IMR-90 (cell line): ENCODE data around the gene RHBDD1. TPM values are rescaled to one million over a fixed set of nuclear protein-coding genes. Genes with fewer than 3 reads are reported as not detected.

Source experiments
- ATAC-seq: fragments of 200-7000 bp; cut with Tn5 transposase; 2 replicates; pipeline ENCODE4 v1.9.1; 2020; ENCODE audit warnings: low read depth, mild to moderate bottlenecking, moderate library complexity
- BruUV-seq: library from RNA; stranded (reverse); fragments of 400-500 nt; replicated peaks from 2 replicates; lab custom pipeline; 2021; lab: Mats Ljungman, UMichigan
- CTCF ChIA-PET: fragments of 300-600 bp; formaldehyde crosslinking; extraction: SDS; loops from one replicate; lab custom pipeline; 2021; ENCODE audit warnings: antibody characterized with exemption; lab: Yijun Ruan, JAX
- POLR2A ChIA-PET: fragments of 300-600 bp; sonication (Branson Sonifier 250); formaldehyde crosslinking; loops from one replicate; lab custom pipeline; 2022; ENCODE audit warnings: antibody characterized with exemption; ENCODE audit not compliant: unreplicated experiment; lab: Charles Lee
- DNase-seq: peaks from one replicate; pipeline ENCODE4 v3.0.0; 2013
- H2AFZ ChIP-seq: replicated peaks from 2 replicates; pipeline ENCODE3; 2013; ENCODE audit warnings: low read length, mild to moderate bottlenecking; ENCODE audit not compliant: poor library complexity
- H2AK5ac ChIP-seq: 2 replicates; pipeline ENCODE4 v1.6.1; 2013; ENCODE audit warnings: low read depth, low read length, inconsistent platforms
- H2AK9ac ChIP-seq: replicated peaks from 2 replicates; pipeline ENCODE3; 2013; ENCODE audit warnings: mild to moderate bottlenecking, low read depth, low read length, moderate library complexity; ENCODE audit not compliant: poor library complexity
- H2BK120ac ChIP-seq: 2 replicates; pipeline ENCODE4 v1.6.1; 2013; ENCODE audit warnings: low read depth, low read length, inconsistent platforms
- H2BK15ac ChIP-seq: 3 replicates; pipeline ENCODE4 v1.6.1; 2013; ENCODE audit warnings: low read depth, low read length, inconsistent platforms
- H2BK20ac ChIP-seq: 2 replicates; pipeline ENCODE4 v1.6.1; 2013; ENCODE audit warnings: low read depth, mild to moderate bottlenecking, inconsistent platforms, low read length, moderate library complexity
- H2BK5ac ChIP-seq: 2 replicates; pipeline ENCODE4 v1.6.1; 2013; ENCODE audit warnings: mild to moderate bottlenecking, low read depth, low read length, inconsistent platforms; ENCODE audit not compliant: poor library complexity, severe bottlenecking
- H3K14ac ChIP-seq: replicated peaks from 2 replicates; pipeline ENCODE4 v1.6.1; 2013; ENCODE audit warnings: low read depth, low read length, inconsistent platforms
- H3K18ac ChIP-seq: 2 replicates; pipeline ENCODE4 v1.6.1; 2013; ENCODE audit warnings: low read depth, low read length, control low read depth
- H3K23ac ChIP-seq: 2 replicates; pipeline ENCODE4 v1.6.1; 2013; ENCODE audit warnings: low read depth, low read length, inconsistent platforms
- H3K27ac ChIP-seq: 2 replicates; pipeline ENCODE4 v1.5.1; 2013; ENCODE audit warnings: mild to moderate bottlenecking, control low read depth, low read length; ENCODE audit not compliant: insufficient read depth
- H3K27me3 ChIP-seq: 2 replicates; pipeline ENCODE4 v1.6.1; 2013; ENCODE audit warnings: low read length; ENCODE audit not compliant: control insufficient read depth, insufficient read depth
- H3K36me3 ChIP-seq: 2 replicates; pipeline ENCODE4 v1.6.1; 2013; ENCODE audit warnings: low read length, mixed read lengths; ENCODE audit not compliant: control insufficient read depth, insufficient read depth
- H3K4ac ChIP-seq: 2 replicates; pipeline ENCODE4 v1.6.1; 2013; ENCODE audit warnings: low read depth, low read length, inconsistent platforms
- H3K4me1 ChIP-seq: 2 replicates; pipeline ENCODE4 v1.6.1; 2013; ENCODE audit warnings: low read length, mixed read lengths; ENCODE audit not compliant: control insufficient read depth, insufficient read depth
- H3K4me2 ChIP-seq: 2 replicates; pipeline ENCODE4 v1.6.1; 2013; ENCODE audit warnings: low read depth, mild to moderate bottlenecking, control low read depth, low read length, moderate library complexity
- H3K4me3 ChIP-seq: 2 replicates; pipeline ENCODE4 v1.5.1; 2013; ENCODE audit warnings: low read depth, mild to moderate bottlenecking, control low read depth, low read length, moderate library complexity; ENCODE audit not compliant: insufficient read depth
- H3K56ac ChIP-seq: 2 replicates; pipeline ENCODE4 v1.6.1; 2013; ENCODE audit warnings: low read length, inconsistent platforms; ENCODE audit not compliant: insufficient read depth; ENCODE audit errors: extremely low read depth
- H3K79me1 ChIP-seq, 2 experiments: 2 replicates each; pipeline ENCODE4 v1.6.1; 2013; ENCODE audit warnings: low read length in 2 of 2, inconsistent platforms in 1 of 2, low read depth in 1 of 2
- H3K9ac ChIP-seq: 2 replicates; pipeline ENCODE4 v1.6.1; 2013; ENCODE audit warnings: low read depth, low read length, control low read depth
- H3K9me1 ChIP-seq: 2 replicates; pipeline ENCODE4 v1.6.1; 2013; ENCODE audit warnings: low read length, inconsistent platforms; ENCODE audit not compliant: insufficient read depth
- H3K9me3 ChIP-seq: 2 replicates; pipeline ENCODE4 v1.6.1; 2013; ENCODE audit warnings: low read length; ENCODE audit not compliant: control insufficient read depth, insufficient read depth
- H4K20me1 ChIP-seq: 2 replicates; pipeline ENCODE4 v1.6.1; 2013; ENCODE audit warnings: low read length, inconsistent platforms; ENCODE audit not compliant: insufficient read depth
- H4K5ac ChIP-seq: 2 replicates; pipeline ENCODE4 v1.6.1; 2013; ENCODE audit warnings: mild to moderate bottlenecking, low read depth, low read length, control low read depth
- H4K8ac ChIP-seq, 2 experiments: 2 replicates each; pipeline ENCODE4 v1.6.1; 2013; ENCODE audit warnings: low read depth in 2 of 2, low read length in 2 of 2, control low read depth in 1 of 2, inconsistent platforms in 1 of 2
- H4K91ac ChIP-seq: 2 replicates; pipeline ENCODE4 v1.6.1; 2013; ENCODE audit warnings: low read depth, low read length, inconsistent platforms; ENCODE audit not compliant: insufficient read depth
- BHLHE40 ChIP-seq: fragments of 150-350 bp; IDR thresholded peaks from 2 replicates; pipeline ENCODE4 v1.6.1; 2016; ENCODE audit warnings: mild to moderate bottlenecking, low read depth, low read length
- CEBPB ChIP-seq: IDR thresholded peaks from 2 replicates; pipeline ENCODE4 v1.6.1; 2012; ENCODE audit warnings: low read depth, low read length, improper control_type of control experiment
- CHD1 ChIP-seq: IDR thresholded peaks from 2 replicates; pipeline ENCODE4 v1.6.1; 2012; ENCODE audit warnings: low read depth, low read length, improper control_type of control experiment
- ELK1 ChIP-seq: fragments of 150-350 bp; IDR thresholded peaks from 2 replicates; pipeline ENCODE4 v1.6.1; 2016; ENCODE audit warnings: low read depth, mild to moderate bottlenecking, low read length, moderate library complexity, borderline replicate concordance
- FOS ChIP-seq: fragments of 150-350 bp; IDR thresholded peaks from 2 replicates; pipeline ENCODE4 v1.6.1; 2016; ENCODE audit warnings: low read depth, low read length
- MAFK ChIP-seq: IDR thresholded peaks from 2 replicates; pipeline ENCODE4 v1.6.1; 2012; ENCODE audit warnings: low read depth, low read length, improper control_type of control experiment
- MAZ ChIP-seq: IDR thresholded peaks from 2 replicates; pipeline ENCODE4 v1.6.1; 2012; ENCODE audit warnings: low read depth, mild to moderate bottlenecking, low read length, improper control_type of control experiment, moderate library complexity, borderline replicate concordance
- MXI1 ChIP-seq: IDR thresholded peaks from 2 replicates; pipeline ENCODE4 v1.6.1; 2012; ENCODE audit warnings: low read depth, mild to moderate bottlenecking, low read length, moderate library complexity, borderline replicate concordance
- NFE2L2 ChIP-seq: fragments of 150-350 bp; IDR thresholded peaks from 2 replicates; pipeline ENCODE4 v1.6.1; 2016; ENCODE audit warnings: low read depth, mild to moderate bottlenecking, low read length
- POLR2A ChIP-seq: IDR thresholded peaks from 2 replicates; pipeline ENCODE4 v1.6.1; 2012; ENCODE audit warnings: mild to moderate bottlenecking, low read depth, low read length
- RAD21 ChIP-seq: IDR thresholded peaks from 2 replicates; pipeline ENCODE4 v1.6.1; 2012; ENCODE audit warnings: low read length, improper control_type of control experiment
- RCOR1 ChIP-seq: IDR thresholded peaks from 2 replicates; pipeline ENCODE4 v1.6.1; 2012; ENCODE audit warnings: mild to moderate bottlenecking, low read length, improper control_type of control experiment; ENCODE audit not compliant: insufficient replicate concordance
- RFX5 ChIP-seq: IDR thresholded peaks from 2 replicates; pipeline ENCODE4 v1.8.0; 2012; ENCODE audit warnings: low read depth, mild to moderate bottlenecking, low read length, moderate library complexity
- WGBS, 2 experiments: methylation state at CpG; one replicate each; pipeline versions ENCODE4 v1.1.5 to v1.1.7; 2013; ENCODE audit warnings: missing lambda C conversion rate in 2 of 2; ENCODE audit not compliant: insufficient read length in 1 of 2; ENCODE audit errors: extremely low coverage in 2 of 2; 5-methylcytosine and 5-hydroxymethylcytosine counted together
- dilution Hi-C: fragments of 300-500 bp; cut with HindIII; formaldehyde crosslinking; loops from one replicate; pipeline ENCODE4 v1.14.3; 2018; ENCODE audit warnings: low sequenced_read_pairs; ENCODE audit not compliant: unreplicated experiment
- in situ Hi-C: fragments of 300-500 bp; cut with MboI; formaldehyde crosslinking; loops from 3 replicates; pipeline ENCODE4 v1.14.3; 2019; ENCODE audit warnings: low sequenced_read_pairs, inconsistent platforms, mixed read lengths
- intact Hi-C: fragments of 100-400 bp; cut with micrococcal nuclease; formaldehyde crosslinking; loops from 2 replicates; pipeline ENCODE4 v1.10.0; 2022
- polyA plus RNA-seq, 3 experiments: library from polyadenylated mRNA; depleted of rRNA; stranded (reverse); fragments of >200 nt; gene quantifications; 2 replicates each; pipeline ENCODE4 v1.2.3, GENCODE V29; 2012; ENCODE audit warnings: low replicate concordance in 1 of 3
- total RNA-seq: library from RNA; depleted of rRNA; stranded (reverse); fragments of >200 nt; gene quantifications from 2 replicates; pipeline ENCODE4 v1.2.3, GENCODE V29; 2012
- TF ChIP-seq, protein P1 (sequence below): fragments of 150-350 bp; IDR thresholded peaks from 2 replicates; pipeline ENCODE4 v1.6.1; 2017; ENCODE audit warnings: mild to moderate bottlenecking, antibody characterized with exemption, low read length, low read depth
- TF ChIP-seq, protein P2 (sequence below): conservative IDR thresholded peaks from 2 replicates; pipeline ENCODE4 v1.5.1; 2012; ENCODE audit warnings: mild to moderate bottlenecking, low read depth, low read length, improper control_type of control experiment

RHBDD1 gene
- total and polyA plus RNA-seq, 2 of the 4 experiments (the other 2 are of a cell fraction), result 9.7 to 14.0 TPM

- Histone ChIP-seq H4K8ac (no peak overlapping the region; a peak in 1 of 4 replicates), H2BK20ac (no peak overlapping the region), H3K56ac (no peak overlapping the region), H4K91ac (no peak overlapping the region), H2AK5ac (no peak overlapping the region), H3K14ac (0 out of 2 replicates have a peak overlapping the region, but pooled peaks have one; percentile 32), H3K9me3 (no peaks in the 10 kb centered on the region), H3K27ac (no peak overlapping the region), H3K18ac (no peak overlapping the region), H3K79me1 (peaks cover 0 to 3% of the 10 kb centered on the region in 2 experiments; a peak in 1 of 4 replicates), H3K23ac (no peak overlapping the region), H2BK120ac (no peak overlapping the region), H2BK15ac (no peak overlapping the region), H3K27me3 (no peaks in the 10 kb centered on the region), H4K20me1 (no peaks in the 10 kb centered on the region), H2AK9ac (no peak overlapping the region), H3K9me1 (no peaks in the 10 kb centered on the region; the same call in 1 of the 2 replicates), H4K5ac (no peak overlapping the region), H3K36me3 (no peaks in the 10 kb centered on the region), H3K4me1 (no peaks in the 10 kb centered on the region), H3K4me3 (no peak overlapping the region), H2BK5ac (no peak overlapping the region), H3K4me2 (no peak overlapping the region), H2AFZ (no peak overlapping the region), H3K4ac (no peak overlapping the region), H3K9ac (no peak overlapping the region)
- BruUV-seq, result no TSS peak
- in situ Hi-C loops, result no loop called here
- dilution Hi-C loops, result no loop called here
- WGBS, 2 experiments, result no CpG with 5 or more reads among the region's 2 CpGs
- DNase-seq (no peak), ATAC-seq (no peak)
- intact Hi-C loops, result no loop called here
- TF ChIP-seq POLR2A (no peak), RFX5 (no peak), CHD1 (no peak), MAZ (no peak), ELK1 (no peak), NFE2L2 (no peak), BHLHE40 (no peak), RAD21 (no peak), CEBPB (no peak), FOS (no peak), MAFK (no peak), MXI1 (no peak), RCOR1 (no peak)
- TF ChIP-seq, protein P1, sequence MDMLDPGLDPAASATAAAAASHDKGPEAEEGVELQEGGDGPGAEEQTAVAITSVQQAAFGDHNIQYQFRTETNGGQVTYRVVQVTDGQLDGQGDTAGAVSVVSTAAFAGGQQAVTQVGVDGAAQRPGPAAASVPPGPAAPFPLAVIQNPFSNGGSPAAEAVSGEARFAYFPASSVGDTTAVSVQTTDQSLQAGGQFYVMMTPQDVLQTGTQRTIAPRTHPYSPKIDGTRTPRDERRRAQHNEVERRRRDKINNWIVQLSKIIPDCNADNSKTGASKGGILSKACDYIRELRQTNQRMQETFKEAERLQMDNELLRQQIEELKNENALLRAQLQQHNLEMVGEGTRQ, result no peak
- TF ChIP-seq, protein P2, sequence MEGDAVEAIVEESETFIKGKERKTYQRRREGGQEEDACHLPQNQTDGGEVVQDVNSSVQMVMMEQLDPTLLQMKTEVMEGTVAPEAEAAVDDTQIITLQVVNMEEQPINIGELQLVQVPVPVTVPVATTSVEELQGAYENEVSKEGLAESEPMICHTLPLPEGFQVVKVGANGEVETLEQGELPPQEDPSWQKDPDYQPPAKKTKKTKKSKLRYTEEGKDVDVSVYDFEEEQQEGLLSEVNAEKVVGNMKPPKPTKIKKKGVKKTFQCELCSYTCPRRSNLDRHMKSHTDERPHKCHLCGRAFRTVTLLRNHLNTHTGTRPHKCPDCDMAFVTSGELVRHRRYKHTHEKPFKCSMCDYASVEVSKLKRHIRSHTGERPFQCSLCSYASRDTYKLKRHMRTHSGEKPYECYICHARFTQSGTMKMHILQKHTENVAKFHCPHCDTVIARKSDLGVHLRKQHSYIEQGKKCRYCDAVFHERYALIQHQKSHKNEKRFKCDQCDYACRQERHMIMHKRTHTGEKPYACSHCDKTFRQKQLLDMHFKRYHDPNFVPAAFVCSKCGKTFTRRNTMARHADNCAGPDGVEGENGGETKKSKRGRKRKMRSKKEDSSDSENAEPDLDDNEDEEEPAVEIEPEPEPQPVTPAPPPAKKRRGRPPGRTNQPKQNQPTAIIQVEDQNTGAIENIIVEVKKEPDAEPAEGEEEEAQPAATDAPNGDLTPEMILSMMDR, result no peak
- CTCF ChIA-PET, result no interaction called here
- POLR2A ChIA-PET, result no interaction called here
Observed at GRCh38 chr2:226934546-226935201, 98.8 kb downstream of the RHBDD1 start.
